Body of pancreas (tissue), 4 donors: ENCODE data around the gene FAF2. TPM values are rescaled to one million over a fixed set of nuclear protein-coding genes. Genes with fewer than 3 reads are reported as not detected.

Source experiments
- ATAC-seq: fragments of 150-250 bp; one replicate; pipeline ENCODE4 v1.9.1; 2016
- DNase-seq, 4 donors: peaks; one replicate each; pipeline ENCODE4 v3.0.0-alpha.2; 2019
- H3K27ac ChIP-seq, 4 donors: fragments of 200-600 bp; sonication (generic); 1 replicate in 3 of 4; 2 replicates in 1 of 4; pipeline versions ENCODE4 v1.5.1 to v1.6.1; 2016 to 2019; ENCODE audit warnings: mild to moderate bottlenecking in 1 of 4, mixed read lengths in 1 of 4, moderate library complexity in 1 of 4
- H3K27me3 ChIP-seq, 2 donors: fragments of 200-600 bp; sonication (generic); one replicate each; pipeline ENCODE4 v1.6.0; 2016; ENCODE audit warnings: mild to moderate bottlenecking in 1 of 2
- H3K36me3 ChIP-seq, 2 donors: fragments of 200-600 bp; sonication (generic); replicated peaks in 1 of 2; 2 replicates each; pipeline ENCODE4 v1.5.1; 2016; ENCODE audit warnings: low read depth in 2 of 2; ENCODE audit not compliant: insufficient read depth in 1 of 2
- H3K4me1 ChIP-seq: fragments of 200-600 bp; sonication (generic); one replicate; pipeline ENCODE4 v1.6.0; 2016
- H3K4me3 ChIP-seq, 2 donors: fragments of 200-600 bp; sonication (generic); 1 replicate in 1 of 2; 2 replicates in 1 of 2; pipeline ENCODE4 v1.5.1; 2016 to 2019
- H3K9me3 ChIP-seq, 3 donors: fragments of 200-600 bp; sonication (generic); 1 replicate in 2 of 3; 2 replicates in 1 of 3; pipeline ENCODE4 v1.5.1; 2016
- CTCF ChIP-seq, 7 experiments: fragments of 450-650 bp in 4 of 7; fragments of 200-600 bp in 3 of 7; sonication (generic) in 3 of 7; IDR thresholded peaks; one replicate each; pipeline ENCODE4 v1.5.1; 2016 to 2019; ENCODE audit warnings: antibody characterized with exemption in 7 of 7
- POLR2A ChIP-seq, 3 donors: fragments of 450-650 bp; IDR thresholded peaks; one replicate each; pipeline ENCODE4 v1.6.1; 2016; ENCODE audit warnings: antibody characterized with exemption in 3 of 3, mild to moderate bottlenecking in 2 of 3
- WGBS, 2 donors: methylation state at CpG; one replicate each; pipeline ENCODE4 v1.1.5; 2017; 5-methylcytosine and 5-hydroxymethylcytosine counted together
- intact Hi-C: fragments of 100-400 bp; cut with DNase I; formaldehyde crosslinking; loops from one replicate; pipeline ENCODE4 v1.15.1; 2023
- total RNA-seq, 2 donors: library from RNA; depleted of rRNA; stranded (reverse); fragments of >200 nt; gene quantifications; one replicate each; pipeline ENCODE4 v1.1.0, GENCODE V29; 2016

Gene FAF2
- total RNA-seq, 2 donors from 2014 or later, result 15.8 to 44.2 TPM

DNA sequence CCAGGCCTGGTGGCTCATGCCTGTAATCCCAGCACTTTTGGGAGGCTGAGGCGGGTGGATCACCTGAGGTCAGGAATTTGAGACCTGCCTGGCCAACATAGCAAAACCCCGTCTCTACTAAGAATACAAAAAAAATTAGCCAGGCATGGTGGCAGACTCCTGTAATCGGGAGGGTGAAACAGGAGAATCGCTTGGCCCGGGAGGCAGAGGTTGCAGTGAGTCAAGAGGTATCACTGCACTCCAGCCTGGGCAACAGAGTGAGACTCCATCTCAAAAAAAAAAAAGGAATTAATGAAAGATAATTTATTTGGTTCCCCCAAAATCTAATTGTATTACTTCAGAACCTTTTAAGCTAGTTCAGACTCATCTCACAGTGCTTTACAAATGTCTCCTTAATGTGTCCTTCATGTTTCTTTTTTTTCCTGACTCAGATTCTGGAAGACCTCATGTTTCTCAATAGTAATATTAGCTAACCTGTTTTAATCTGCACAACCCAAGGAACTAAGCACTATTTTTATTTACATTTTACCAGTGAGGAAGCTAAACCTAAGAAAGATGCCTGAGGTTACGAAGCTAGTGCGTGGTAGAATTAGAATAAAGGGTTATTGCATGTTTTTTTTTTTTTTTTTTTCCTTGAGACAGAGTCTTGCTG lies 15.1 kb downstream of the FAF2 start:
- WGBS, 2 donors, result 91 to 98% methylated on average over 7 of the region's 7 CpGs

GRCh38 chr5:176466245-176466871 lies 18.2 kb downstream of the FAF2 start:
- Histone ChIP-seq H3K4me1 (peaks cover 19% of the 10 kb centered on the region), H3K9me3 (no peaks in the 10 kb centered on the region), H3K27ac (no peak overlapping the region), H3K27me3 (no peaks in the 10 kb centered on the region), H3K4me3 (no peak overlapping the region), H3K36me3 (no peaks in the 10 kb centered on the region)
- WGBS, 2 donors, result 38 to 43% methylated on average over 6 of the region's 6 CpGs
- TF ChIP-seq POLR2A (IDR thresholded peaks at IDR 0.05), result no peak
- TF ChIP-seq CTCF (IDR thresholded peaks at IDR 0.05), result no peak
- DNase-seq (no peak), ATAC-seq (no peak)
- intact Hi-C loops, result no loop called here

More for the DNA sequence above, 15.1 kb downstream of the FAF2 start:
- H3K4me3 ChIP-seq, result no peak overlapping the region
- H3K9me3 ChIP-seq, result no peaks in the 10 kb centered on the region
- no peak for DNase-seq
- TF ChIP-seq CTCF (IDR thresholded peaks at IDR 0.05) (no peak), POLR2A (IDR thresholded peaks at IDR 0.05) (no peak)
- no peak for ATAC-seq
- no peak overlapping the region for H3K27ac ChIP-seq
- H3K36me3 ChIP-seq, result no peaks in the 10 kb centered on the region
- H3K4me1 ChIP-seq, result peaks cover 19% of the 10 kb centered on the region
- intact Hi-C loops, result no loop called here
- H3K27me3 ChIP-seq, result no peaks in the 10 kb centered on the region

DNA sequence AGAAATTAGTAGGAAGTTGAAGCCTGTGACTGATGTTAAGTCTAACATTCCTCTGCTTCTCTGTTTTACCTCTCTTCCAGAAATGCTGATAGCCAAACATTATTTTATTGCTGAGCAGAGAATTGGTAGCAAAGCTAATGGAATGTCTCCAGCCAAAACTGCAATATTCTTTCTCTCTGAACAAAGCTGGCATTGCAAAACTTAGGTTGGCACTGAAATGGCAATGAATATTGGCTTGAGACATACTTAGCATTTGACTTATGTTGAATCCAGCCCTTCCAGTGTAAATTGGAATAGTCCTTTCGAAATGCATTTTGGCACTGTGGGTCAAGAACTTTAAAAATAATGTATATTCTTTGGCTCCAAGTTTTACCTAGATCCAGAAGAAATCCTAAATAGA lies 21.1 kb downstream of the FAF2 start:
- TF ChIP-seq POLR2A (IDR thresholded peaks at IDR 0.05) (no peak), CTCF (IDR thresholded peaks at IDR 0.05) (no peak)
- Histone ChIP-seq H3K4me1 (peaks cover 19% of the 10 kb centered on the region), H3K9me3 (no peaks in the 10 kb centered on the region), H3K36me3 (peaks cover 0 to 3% of the 10 kb centered on the region in 2 donors), H3K27me3 (no peaks in the 10 kb centered on the region), H3K27ac (no peak overlapping the region), H3K4me3 (no peak overlapping the region)
- WGBS, 2 donors, result 94 to 100% methylated on average over 1 of the region's 1 CpG
- DNase-seq, result no peak
- intact Hi-C loops, result no loop called here
- no peak for ATAC-seq

GRCh38 chr5:176470539-176470938 lies 22.4 kb downstream of the FAF2 start:
- no peak for ATAC-seq
- Histone ChIP-seq H3K36me3 (peaks cover 0 to 3% of the 10 kb centered on the region in 2 donors), H3K4me3 (no peak overlapping the region), H3K9me3 (no peaks in the 10 kb centered on the region), H3K27ac (no peak overlapping the region), H3K4me1 (peaks cover 12% of the 10 kb centered on the region), H3K27me3 (no peaks in the 10 kb centered on the region)
- no peak for TF ChIP-seq CTCF (IDR thresholded peaks at IDR 0.05)
- no peak for TF ChIP-seq POLR2A (IDR thresholded peaks at IDR 0.05)
- intact Hi-C loops, result no loop called here
- no peak for DNase-seq
- 87 to 88% methylated on average over 4 of the region's 4 CpGs for WGBS, 2 donors

- TF ChIP-seq CTCF (IDR thresholded peaks at IDR 0.05) (no peak), POLR2A (IDR thresholded peaks at IDR 0.05) (no peak)
- no peak for DNase-seq
- 97 to 100% methylated on average over 2 of the region's 2 CpGs for WGBS, 2 donors
- H3K9me3 ChIP-seq, result no peaks in the 10 kb centered on the region
- peaks cover 8% of the 10 kb centered on the region for H3K4me1 ChIP-seq
- intact Hi-C loops, result no loop called here
- peaks cover 0 to 3% of the 10 kb centered on the region in 2 donors for H3K36me3 ChIP-seq
- no peaks in the 10 kb centered on the region for H3K27me3 ChIP-seq
- no peak overlapping the region for H3K27ac ChIP-seq
- no peak overlapping the region for H3K4me3 ChIP-seq
- no peak for ATAC-seq
These were observed 22.9 kb downstream of the FAF2 start for GRCh38 chr5:176471098-176471497.
